GM10248 (cell line): Measurements from ENCODE around the gene ACOT7.

Source experiments
- CTCF ChIA-PET: fragments of 300-600 bp; sonication (Branson Sonifier 250); formaldehyde crosslinking; extraction: SDS; loops from one replicate; lab custom pipeline; 2021; ENCODE audit warnings: antibody characterized with exemption; lab: Yijun Ruan, JAX
- POLR2A ChIA-PET: fragments of 350-650 bp; sonication (Branson Sonifier 250); formaldehyde crosslinking; extraction: SDS; loops from one replicate; lab custom pipeline; 2020; ENCODE audit warnings: antibody characterized with exemption; lab: Yijun Ruan, JAX
- DNase-seq: peaks from one replicate; pipeline ENCODE4 v3.0.0; 2012; ENCODE audit errors: extremely low spot score
- CTCF ChIP-seq: IDR thresholded peaks from 2 replicates; pipeline ENCODE4 v1.5.1; 2012; ENCODE audit warnings: mild to moderate bottlenecking, low read depth; ENCODE audit errors: extremely low read depth, missing control alignments, control extremely low read depth

Gene ACOT7

GRCh38 chr1:6248161-6248776, 145.3 kb downstream of the ACOT7 start:
- POLR2A ChIA-PET: interaction anchor here (0.6 to 1.5 kb wide), 2 partner anchors 10 to 275 kb away, joined by 3 to 5 read pairs; no protein-coding TSS in a partner anchor
- CTCF ChIA-PET: interaction anchor here (1.1 to 9.6 kb wide), 15 partner anchors 8 to 190 kb away, joined by 3 to 272 read pairs (median 19); partner anchors contain the start of genes GPR153 and ICMT
- no peak for TF ChIP-seq CTCF
- no peak for DNase-seq

GRCh38 chr1:6247651-6248050, 145.9 kb downstream of the ACOT7 start:
- no peak for DNase-seq
- no peak for TF ChIP-seq CTCF
- POLR2A ChIA-PET: interaction anchor here (0.5 to 1.5 kb wide), 3 partner anchors 11 to 276 kb away, joined by 3 to 5 read pairs (median 5); no protein-coding TSS in a partner anchor
- CTCF ChIA-PET: interaction anchor here (0.8 to 9.6 kb wide), 28 partner anchors 9 to 220 kb away, joined by 3 to 272 read pairs (median 6); partner anchors contain the start of genes ESPN, GPR153 and ICMT

- ChIA-PET CTCF (interaction anchor here (0.7 to 9.6 kb wide), 51 partner anchors 8 to 330 kb away, joined by 3 to 272 read pairs (median 4); partner anchors contain the start of genes ESPN, GPR153 and ICMT), POLR2A (interaction anchor here (0.5 kb wide), 1 partner anchor 196 kb away, joined by 5 read pairs; no protein-coding TSS in a partner anchor)
- peak; percentile 91 for TF ChIP-seq CTCF
- peak; percentile 88 for DNase-seq
Measured at GRCh38 chr1:6246497-6247467, 146.8 kb downstream of the ACOT7 start.

GRCh38 chr1:6245869-6246496, 147.6 kb downstream of the ACOT7 start:
- DNase-seq: peak; percentile 65
- TF ChIP-seq CTCF: no peak
- POLR2A ChIA-PET: no interaction called here
- CTCF ChIA-PET: interaction anchor here (0.7 to 9.6 kb wide), 43 partner anchors 7 to 330 kb away, joined by 3 to 272 read pairs (median 6); partner anchors contain the start of genes ESPN, GPR153 and ICMT

GRCh38 chr1:6245086-6245868, 148.3 kb downstream of the ACOT7 start:
- POLR2A ChIA-PET: interaction anchor here (0.6 kb wide), 1 partner anchor 134 kb away, joined by 6 read pairs; no protein-coding TSS in a partner anchor
- TF ChIP-seq CTCF: peak; percentile 83
- CTCF ChIA-PET: interaction anchor here (0.5 to 9.6 kb wide), 32 partner anchors 7 to 202 kb away, joined by 3 to 272 read pairs (median 6); partner anchors contain the start of genes GPR153, ICMT and RNF207
- DNase-seq: peak; percentile 90
